ENCODE data around the gene PHLPP2.

PHLPP2 gene

DNA sequence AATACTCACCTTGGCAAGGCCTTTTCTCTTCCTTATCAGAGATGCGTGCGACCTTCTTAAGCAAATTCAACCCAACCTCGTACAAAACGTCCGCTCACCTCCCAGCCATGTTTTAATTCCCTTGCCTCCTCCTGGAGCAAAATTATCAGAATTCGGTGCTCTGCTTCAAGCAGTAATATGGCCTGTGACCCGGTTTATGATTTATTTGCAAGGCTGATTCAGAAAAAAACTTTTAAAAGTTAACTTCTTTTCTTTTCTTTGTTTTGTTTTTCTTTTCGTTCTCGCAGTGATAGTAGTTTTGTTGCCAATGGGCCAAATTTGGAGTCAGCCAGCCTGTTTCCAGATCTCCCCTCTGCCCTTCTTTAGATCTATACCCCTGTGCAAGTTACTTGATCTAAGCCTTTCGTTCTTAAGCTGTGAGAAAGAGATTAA lies at the start of gene PHLPP2:
Gene PHLPP2, minus strand, starts transcription at position 382 of the 432 bp plus-strand sequence. CDS start 9,906 bp downstream, outside the sequence.
- no peak for DNase-seq

DNA sequence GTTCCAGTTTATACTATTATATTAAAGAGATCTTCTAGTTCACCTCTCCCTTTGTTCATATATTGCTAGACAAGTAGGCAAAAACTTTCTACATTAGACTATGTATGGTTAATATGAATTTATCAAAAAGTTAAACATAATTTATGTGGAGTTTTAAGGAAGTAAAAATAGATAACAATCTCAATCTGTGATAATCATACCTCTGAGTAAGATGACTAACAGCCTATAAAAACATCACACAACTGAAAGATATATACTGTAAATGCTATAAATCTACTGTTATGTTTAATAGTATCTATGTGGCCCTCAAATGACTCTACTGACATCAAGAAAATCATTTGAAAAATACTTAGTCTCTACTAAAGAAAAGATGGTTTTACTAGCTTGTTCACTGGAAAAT lies 47.1 kb upstream of the PHLPP2 start:
- no peak for DNase-seq

DNA sequence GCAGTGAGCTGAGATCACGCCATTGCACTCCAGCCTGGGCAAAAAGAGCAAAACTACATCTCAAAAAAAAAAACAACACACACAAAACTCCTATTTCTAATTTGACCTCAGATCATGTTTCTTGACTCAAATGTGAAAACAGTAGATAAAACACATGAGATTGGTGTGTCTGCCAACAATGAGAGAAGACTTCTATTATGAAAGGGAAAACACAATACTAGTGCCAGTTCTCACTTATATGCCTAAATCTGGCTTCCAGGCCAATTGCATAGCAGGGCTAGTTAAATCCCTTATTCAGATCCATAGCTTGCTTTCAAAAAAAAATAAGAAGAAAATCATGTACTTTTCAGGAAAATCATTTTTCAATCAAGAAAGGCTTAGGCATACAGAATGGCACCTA lies 44.7 kb upstream of the PHLPP2 start:
- DNase-seq = no peak

- no peak for DNase-seq
These were observed 42.8 kb upstream of the PHLPP2 start for GRCh38 chr16:71767060-71767900.

GRCh38 chr16:71762186-71762585 lies 37.7 kb upstream of the PHLPP2 start:
- DNase-seq = peak; percentile 9 to 33

GRCh38 chr16:71761097-71761496 lies 36.6 kb upstream of the PHLPP2 start:
- no peak for DNase-seq

GRCh38 chr16:71758293-71758760 lies 33.8 kb upstream of the PHLPP2 start:
- no peak for DNase-seq

DNA sequence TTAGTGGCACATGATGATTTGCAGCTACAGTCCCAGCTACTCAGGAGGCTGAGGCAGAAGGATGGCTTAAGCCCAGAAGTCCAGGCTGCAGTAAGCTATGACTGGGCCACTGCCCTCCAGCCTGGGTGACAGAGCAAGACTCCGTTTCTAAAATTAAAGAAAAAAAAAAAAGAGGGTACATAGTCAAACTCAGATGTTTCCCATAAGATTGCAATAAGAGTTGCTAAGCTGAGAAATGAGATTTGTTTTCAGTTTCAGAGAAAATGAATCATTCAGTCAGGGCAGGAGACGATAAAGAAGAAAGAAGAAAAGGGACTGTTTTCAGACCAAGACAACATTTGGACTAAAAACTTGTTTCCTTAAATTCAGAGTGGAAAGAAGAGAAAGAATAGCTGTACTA lies 30.2 kb upstream of the PHLPP2 start:
- DNase-seq = no peak

- no peak for DNase-seq
These were observed 29.6 kb upstream of the PHLPP2 start for GRCh38 chr16:71754108-71754507.

- DNase-seq = no peak
These were observed 23.7 kb upstream of the PHLPP2 start for GRCh38 chr16:71748226-71748625.

DNA sequence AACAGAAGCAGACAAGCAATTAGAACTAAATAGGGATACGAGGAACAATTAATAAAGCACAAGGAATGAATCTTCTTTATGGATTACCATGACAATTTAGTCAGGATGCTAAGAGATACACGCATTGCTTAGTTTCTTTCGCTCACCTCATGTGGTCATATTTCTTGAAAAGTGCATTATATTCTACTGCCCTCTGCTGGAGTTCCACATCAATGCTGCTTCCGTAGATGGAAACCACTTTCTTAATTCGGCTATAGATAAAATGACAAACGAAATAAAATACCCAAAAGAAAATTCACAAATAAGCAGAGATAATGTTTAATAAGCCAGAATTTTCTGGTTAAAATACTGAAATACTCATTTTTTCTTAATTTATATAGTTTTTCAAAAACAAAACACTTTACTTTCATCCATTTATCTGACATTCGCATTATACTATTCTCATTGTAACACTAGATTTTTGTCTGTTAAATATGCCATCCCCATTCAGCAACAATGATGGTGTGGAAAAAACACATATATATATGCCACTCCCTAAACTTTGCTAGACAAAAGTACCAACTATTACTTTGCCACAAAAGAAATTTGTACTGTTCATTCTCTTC lies 22.0 kb upstream of the PHLPP2 start:
- DNase-seq = peak in 1 of 2 experiments; percentile 34

- no peak for DNase-seq
These were observed 14.4 kb upstream of the PHLPP2 start for GRCh38 chr16:71738855-71739254.

GRCh38 chr16:71737501-71737900 lies 13.0 kb upstream of the PHLPP2 start:
- no peak for DNase-seq

- DNase-seq = no peak
These were observed 10.0 kb upstream of the PHLPP2 start for GRCh38 chr16:71734511-71734910.

DNA sequence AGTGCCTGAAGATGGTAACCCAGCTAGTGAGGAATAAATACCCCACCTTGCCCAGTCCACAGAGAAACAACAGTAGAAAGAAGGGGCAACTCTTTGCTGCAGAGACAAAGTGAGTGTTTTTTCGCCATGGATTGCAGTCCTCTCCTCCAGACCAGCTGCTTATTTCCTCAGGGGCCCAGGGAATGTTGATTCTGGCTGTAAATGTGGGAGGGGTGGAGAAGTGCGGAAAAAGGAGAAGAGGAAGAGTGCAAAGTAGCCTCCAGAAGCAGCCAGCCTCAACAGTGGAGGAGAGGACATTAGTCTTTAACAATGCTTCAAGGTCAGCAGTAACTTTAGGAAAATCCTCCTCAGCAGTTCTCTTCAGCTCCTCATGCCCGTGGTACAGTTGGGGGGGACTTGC lies 8.1 kb upstream of the PHLPP2 start:
- no peak for DNase-seq

DNA sequence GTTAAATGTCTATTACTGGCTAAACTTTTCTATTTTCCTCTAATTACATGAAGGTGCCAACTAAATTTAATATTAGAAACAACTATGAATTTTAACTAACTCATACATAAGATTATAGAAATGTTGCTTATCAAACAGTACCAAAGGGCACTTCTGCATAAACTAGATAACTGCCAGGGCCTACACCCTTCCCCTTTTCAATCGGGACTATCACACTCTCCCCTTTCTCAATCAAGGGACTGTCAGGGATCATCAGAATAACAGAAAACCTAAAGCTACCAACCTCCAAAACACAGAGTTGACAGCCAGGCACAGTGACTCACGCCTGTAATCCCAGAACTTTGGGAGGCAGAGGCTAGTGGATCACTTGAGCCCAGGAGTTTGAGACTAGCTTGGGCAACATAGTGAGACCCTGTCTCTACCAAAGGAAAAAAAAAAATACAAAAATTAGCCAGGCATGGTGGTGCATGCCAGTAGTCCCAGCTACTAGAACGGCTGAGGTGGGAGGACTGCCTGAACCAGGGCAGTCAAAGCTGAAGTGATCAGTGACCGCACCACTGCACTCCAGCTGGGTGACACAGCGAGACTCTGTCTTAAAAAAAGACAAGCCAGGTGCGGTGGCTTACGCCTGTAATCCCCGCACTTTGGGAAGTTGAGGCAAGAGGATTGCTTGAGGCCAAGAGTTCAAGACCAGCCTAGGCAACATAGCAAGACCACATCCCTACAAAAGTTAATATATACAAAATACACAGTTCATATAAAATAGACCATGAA lies 3.2 kb upstream of the PHLPP2 start:
- no peak for DNase-seq

- DNase-seq = no peak
These were observed 2.2 kb upstream of the PHLPP2 start for GRCh38 chr16:71726476-71727315.

GRCh38 chr16:71723537-71724319 lies 773 bp downstream of the PHLPP2 start:
- DNase-seq = peak; percentile 23 to 67

DNA sequence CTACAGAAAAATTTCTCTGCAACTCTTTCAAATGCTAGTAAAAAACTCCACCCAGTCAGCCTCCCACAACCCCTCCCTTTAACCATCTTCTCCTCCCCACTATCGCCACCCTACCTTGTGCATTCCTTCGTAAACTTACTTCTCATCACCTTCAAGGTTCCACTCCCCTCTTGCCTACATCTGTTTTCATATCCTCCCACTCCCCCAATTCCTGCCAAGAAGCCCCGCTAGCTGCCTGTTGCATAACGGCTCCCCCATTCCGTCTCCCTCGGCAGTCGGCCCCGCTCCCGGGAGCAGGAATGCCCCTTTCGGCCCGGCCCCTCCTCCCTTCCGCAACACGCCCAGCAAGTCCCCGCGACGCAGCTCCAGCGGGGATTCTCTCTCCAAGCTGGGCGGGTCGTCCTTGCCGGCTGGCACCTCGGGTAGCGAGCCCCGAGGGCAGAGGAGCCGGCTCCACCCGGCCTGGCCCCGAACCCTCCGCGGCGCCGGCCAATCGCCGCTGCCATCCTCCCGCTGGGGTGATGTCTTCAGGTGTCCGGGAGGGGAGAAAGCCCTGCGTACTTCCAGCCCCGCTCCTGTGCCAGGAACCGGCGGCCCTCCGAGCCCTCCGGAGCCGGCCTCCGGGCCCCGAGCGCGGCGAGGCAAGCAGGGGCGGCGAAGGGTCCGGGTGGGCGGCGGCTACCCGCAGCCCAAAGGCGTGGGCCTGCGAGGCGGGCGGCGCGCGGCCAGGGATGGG lies 1.5 kb downstream of the PHLPP2 start:
- DNase-seq = peak; percentile 75 to 77

- no peak for DNase-seq
These were observed 3.3 kb downstream of the PHLPP2 start for GRCh38 chr16:71721066-71721740.
